PC-9 (cell line): ENCODE data around the gene TEX26. TPM values are rescaled to one million over a fixed set of nuclear protein-coding genes. Genes with fewer than 3 reads are reported as not detected.

Experiments
- Bru-seq: library from RNA; stranded (reverse); fragments of 400-500 nt; gene quantifications from one replicate; lab custom pipeline; 2021; lab: Mats Ljungman, UMichigan
- BruChase-seq, 2 experiments: library from RNA; stranded (reverse); fragments of 400-500 nt; gene quantifications; one replicate each; lab custom pipeline; 2021; lab: Mats Ljungman, UMichigan
- BruUV-seq: library from RNA; stranded (reverse); fragments of 400-500 nt; replicated peaks from 2 replicates; lab custom pipeline; 2021; lab: Mats Ljungman, UMichigan
- CTCF ChIA-PET: fragments of 300-600 bp; sonication (Branson Sonifier 250); formaldehyde crosslinking; loops from one replicate; lab custom pipeline; 2022; ENCODE audit warnings: antibody characterized with exemption; lab: Charles Lee
- POLR2A ChIA-PET: fragments of 300-600 bp; sonication (Branson Sonifier 250); formaldehyde crosslinking; loops from one replicate; lab custom pipeline; 2022; ENCODE audit warnings: antibody characterized with exemption; ENCODE audit not compliant: unreplicated experiment; lab: Charles Lee
- DNase-seq, 2 experiments: peaks; one replicate each; pipeline versions ENCODE4 v3.0.0 to v3.0.0-alpha.2; 2015 to 2022; ENCODE audit warnings: mixed read lengths in 1 of 2
- H2AFZ ChIP-seq: fragments of 200-600 bp; sonication (generic); 2 replicates; pipeline ENCODE4 v1.8.1; 2017; ENCODE audit warnings: antibody characterized with exemption
- H3F3A ChIP-seq: fragments of 200-600 bp; sonication (generic); 2 replicates; pipeline ENCODE4 v1.8.1; 2017; ENCODE audit warnings: antibody characterized with exemption, mild to moderate bottlenecking, low read depth; ENCODE audit not compliant: insufficient read depth
- H3K27ac ChIP-seq: fragments of 200-600 bp; sonication (generic); 2 replicates; pipeline ENCODE4 v1.6.1; 2016; ENCODE audit warnings: mixed run types
- H3K27me3 ChIP-seq: fragments of 200-600 bp; sonication (generic); 2 replicates; pipeline ENCODE4 v1.6.1; 2016; ENCODE audit warnings: low read depth, mixed run types; ENCODE audit not compliant: insufficient read depth
- H3K36me3 ChIP-seq: fragments of 200-600 bp; sonication (generic); 2 replicates; pipeline ENCODE4 v1.6.1; 2016; ENCODE audit warnings: low read depth, mixed run types
- H3K4me1 ChIP-seq: fragments of 200-600 bp; sonication (generic); replicated peaks from 2 replicates; pipeline ENCODE4 v1.6.1; 2016; ENCODE audit warnings: mixed run types; ENCODE audit not compliant: insufficient read depth
- H3K4me2 ChIP-seq: fragments of 200-600 bp; sonication (generic); 2 replicates; pipeline ENCODE4 v1.6.1; 2017; ENCODE audit warnings: mixed run types
- H3K4me3 ChIP-seq: fragments of 200-600 bp; sonication (generic); 2 replicates; pipeline ENCODE4 v1.6.1; 2016; ENCODE audit warnings: mixed run types
- H3K79me2 ChIP-seq: fragments of 200-600 bp; sonication (generic); 2 replicates; pipeline ENCODE4 v1.6.1; 2017; ENCODE audit warnings: low read depth, mixed run types
- H3K9me2 ChIP-seq: fragments of 200-600 bp; sonication (generic); 2 replicates; pipeline ENCODE4 v1.8.1; 2017; ENCODE audit warnings: mild to moderate bottlenecking; ENCODE audit not compliant: insufficient read depth
- H3K9me3 ChIP-seq: fragments of 200-600 bp; sonication (generic); 2 replicates; pipeline ENCODE4 v1.8.1; 2016; ENCODE audit warnings: low read depth; ENCODE audit not compliant: insufficient read depth
- H4K20me1 ChIP-seq: fragments of 200-600 bp; sonication (generic); 2 replicates; pipeline ENCODE4 v1.8.1; 2017; ENCODE audit not compliant: insufficient read depth
- CTCF ChIP-seq: fragments of 200-600 bp; sonication (generic); conservative IDR thresholded peaks from 2 replicates; pipeline ENCODE4 v1.6.1; 2017; ENCODE audit warnings: mixed run types, antibody characterized with exemption, mild to moderate bottlenecking, moderate library complexity
- EZH2 ChIP-seq: fragments of 200-600 bp; sonication (generic); IDR thresholded peaks from 2 replicates; pipeline ENCODE4 v1.8.0; 2017; ENCODE audit warnings: antibody characterized with exemption, low read depth
- intact Hi-C: fragments of 100-400 bp; cut with micrococcal nuclease; formaldehyde crosslinking; loops from one replicate; pipeline ENCODE4 v1.10.0; 2022; ENCODE audit not compliant: unreplicated experiment
- long read RNA-seq: library from polyadenylated mRNA; stranded (forward); transcript quantifications from one replicate; pipeline ENCODE4 v2.0.0, GENCODE V29; 2022
- total RNA-seq: library from RNA; stranded (reverse); gene quantifications from 2 replicates; pipeline ENCODE4 v1.2.3, GENCODE V29; 2021

The TEX26 gene
- total RNA-seq (not detected in 2 replicates), Bru-seq, nascent RNA (not detected), BruChase-seq, experiment 1, labeled RNA remaining after a 2-hour chase (not detected), BruChase-seq, experiment 2, labeled RNA remaining after a 6-hour chase (not detected)
- long read RNA-seq: 0 reads

GRCh38 chr13:30932481-30933353 lies at the start of gene TEX26:
TSS of gene TEX26 (plus strand) at chr13:30932656. CDS start at chr13:30932716, 60 bp downstream.
- TF ChIP-seq EZH2 (no peak), CTCF (no peak)
- POLR2A ChIA-PET: no interaction called here
- Histone ChIP-seq H3K4me1 (no peaks in the 10 kb centered on the region), H2AFZ (no peak within 1 kb of the TSS), H3K9me3 (no peaks in the 10 kb centered on the region), H3K36me3 (no peaks in the 10 kb centered on the region), H3K4me3 (no peak within 1 kb of the TSS), H3F3A (no peaks in the 10 kb centered on the region), H3K4me2 (no peak within 1 kb of the TSS), H3K9me2 (no peaks in the 10 kb centered on the region), H3K79me2 (no peaks in the 10 kb centered on the region), H4K20me1 (no peaks in the 10 kb centered on the region), H3K27me3 (peaks cover 34% of the 10 kb centered on the region), H3K27ac (no peak within 1 kb of the TSS)
- intact Hi-C loops: no loop called here
- BruUV-seq: no TSS peak
- no peak for DNase-seq
- CTCF ChIA-PET: no interaction called here

- DNase-seq: no peak
- intact Hi-C loops: no loop called here
- no peak for TF ChIP-seq CTCF
- H3K9me2 ChIP-seq: no peaks in the 10 kb centered on the region
- H4K20me1 ChIP-seq: no peaks in the 10 kb centered on the region
- H3K27me3 ChIP-seq: no peaks in the 10 kb centered on the region
- no peak overlapping the region for H3K4me3 ChIP-seq
- H2AFZ ChIP-seq: no peak overlapping the region
- no peak overlapping the region for H3K27ac ChIP-seq
- H3K36me3 ChIP-seq: no peaks in the 10 kb centered on the region
- CTCF ChIA-PET: no interaction called here
- no TSS peak for BruUV-seq
- peaks cover 9% of the 10 kb centered on the region for H3K4me1 ChIP-seq
- no peaks in the 10 kb centered on the region for H3K79me2 ChIP-seq
- no peaks in the 10 kb centered on the region for H3K9me3 ChIP-seq
- H3F3A ChIP-seq: no peaks in the 10 kb centered on the region
- POLR2A ChIA-PET: no interaction called here
- H3K4me2 ChIP-seq: no peak overlapping the region
Observed at GRCh38 chr13:30882996-30883766, 49.3 kb upstream of the TEX26 start.

- Histone ChIP-seq H3K9me2 (no peaks in the 10 kb centered on the region), H3K27me3 (no peaks in the 10 kb centered on the region), H3K27ac (no peak overlapping the region), H3K4me1 (peaks cover 9% of the 10 kb centered on the region), H3F3A (no peaks in the 10 kb centered on the region), H3K79me2 (no peaks in the 10 kb centered on the region), H2AFZ (no peak overlapping the region), H3K9me3 (no peaks in the 10 kb centered on the region), H4K20me1 (no peaks in the 10 kb centered on the region), H3K4me3 (no peak overlapping the region), H3K36me3 (no peaks in the 10 kb centered on the region), H3K4me2 (no peak overlapping the region)
- POLR2A ChIA-PET: no interaction called here
- intact Hi-C loops: no loop called here
- DNase-seq: no peak
- TF ChIP-seq EZH2 (no peak), CTCF (no peak)
- CTCF ChIA-PET: no interaction called here
- no TSS peak for BruUV-seq
Observed at GRCh38 chr13:30884543-30884942, 47.9 kb upstream of the TEX26 start.
